Esophagus squamous epithelium (tissue), 4 donors: Measurements from ENCODE around the gene CD93.

Source experiments
- CTCF ChIP-seq, 6 experiments: fragments of 450-650 bp in 4 of 6; fragments of 200-600 bp in 2 of 6; sonication (generic) in 2 of 6; IDR thresholded peaks; one replicate each; pipeline ENCODE4 v1.5.1; 2016 to 2019; ENCODE audit warnings: antibody characterized with exemption in 6 of 6, mild to moderate bottlenecking in 4 of 6, moderate library complexity in 4 of 6
- POLR2A ChIP-seq, 4 donors: fragments of 450-650 bp; IDR thresholded peaks; one replicate each; pipeline ENCODE4 v1.6.1; 2017; ENCODE audit warnings: antibody characterized with exemption in 4 of 4, mild to moderate bottlenecking in 4 of 4, moderate library complexity in 3 of 4

- no peak for TF ChIP-seq CTCF (IDR thresholded peaks at IDR 0.05)
- TF ChIP-seq POLR2A (IDR thresholded peaks at IDR 0.05), result no peak
Measured at GRCh38 chr20:23118766-23119165, 32.6 kb upstream of the CD93 start.
